Fibroblast of mammary gland (primary cell): Measurements from ENCODE around the gene TAF3.
A peak's percentile ranks its signal among the peaks of the same experiment; 100 is the strongest.

ENCODE experiments used
- DNase-seq: peaks from one replicate; pipeline ENCODE4 v3.0.0-alpha.2; 2010; ENCODE audit warnings: low read depth
- H3K4me3 ChIP-seq: 2 replicates; pipeline ENCODE4 v1.5.1; 2011; ENCODE audit warnings: low read depth, mild to moderate bottlenecking, low read length, moderate library complexity; ENCODE audit not compliant: control insufficient read depth
- CTCF ChIP-seq: conservative IDR thresholded peaks from 2 replicates; pipeline ENCODE4 v1.5.1; 2011; ENCODE audit warnings: low read depth, low read length, inconsistent platforms; ENCODE audit not compliant: control insufficient read depth, insufficient read depth

TAF3 gene

GRCh38 chr10:7942316-7942715, 124.0 kb downstream of the TAF3 start:
- DNase-seq = no peak
- TF ChIP-seq CTCF = no peak

GRCh38 chr10:7942859-7943258, 124.6 kb downstream of the TAF3 start:
- TF ChIP-seq CTCF = no peak
- no peak overlapping the region for H3K4me3 ChIP-seq
- no peak for DNase-seq

More at GRCh38 chr10:7942316-7942715, 124.0 kb downstream of the TAF3 start:
- no peak overlapping the region for H3K4me3 ChIP-seq

GRCh38 chr10:7944215-7944480, 125.8 kb downstream of the TAF3 start:
- no peak for DNase-seq
- H3K4me3 ChIP-seq = no peak overlapping the region
- TF ChIP-seq CTCF = no peak

GRCh38 chr10:7944537-7944936, 126.2 kb downstream of the TAF3 start:
- no peak overlapping the region for H3K4me3 ChIP-seq
- TF ChIP-seq CTCF = no peak
- no peak for DNase-seq

GRCh38 chr10:7945034-7945433, 126.7 kb downstream of the TAF3 start:
- DNase-seq = no peak
- TF ChIP-seq CTCF = no peak
- H3K4me3 ChIP-seq = no peak overlapping the region

GRCh38 chr10:7945469-7946187, 127.3 kb downstream of the TAF3 start:
- no peak for TF ChIP-seq CTCF
- peak; percentile 61 for DNase-seq
- H3K4me3 ChIP-seq = no peak overlapping the region
